ENCODE data around the gene DOLPP1.

DOLPP1 gene, protein sequence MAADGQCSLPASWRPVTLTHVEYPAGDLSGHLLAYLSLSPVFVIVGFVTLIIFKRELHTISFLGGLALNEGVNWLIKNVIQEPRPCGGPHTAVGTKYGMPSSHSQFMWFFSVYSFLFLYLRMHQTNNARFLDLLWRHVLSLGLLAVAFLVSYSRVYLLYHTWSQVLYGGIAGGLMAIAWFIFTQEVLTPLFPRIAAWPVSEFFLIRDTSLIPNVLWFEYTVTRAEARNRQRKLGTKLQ

DNA sequence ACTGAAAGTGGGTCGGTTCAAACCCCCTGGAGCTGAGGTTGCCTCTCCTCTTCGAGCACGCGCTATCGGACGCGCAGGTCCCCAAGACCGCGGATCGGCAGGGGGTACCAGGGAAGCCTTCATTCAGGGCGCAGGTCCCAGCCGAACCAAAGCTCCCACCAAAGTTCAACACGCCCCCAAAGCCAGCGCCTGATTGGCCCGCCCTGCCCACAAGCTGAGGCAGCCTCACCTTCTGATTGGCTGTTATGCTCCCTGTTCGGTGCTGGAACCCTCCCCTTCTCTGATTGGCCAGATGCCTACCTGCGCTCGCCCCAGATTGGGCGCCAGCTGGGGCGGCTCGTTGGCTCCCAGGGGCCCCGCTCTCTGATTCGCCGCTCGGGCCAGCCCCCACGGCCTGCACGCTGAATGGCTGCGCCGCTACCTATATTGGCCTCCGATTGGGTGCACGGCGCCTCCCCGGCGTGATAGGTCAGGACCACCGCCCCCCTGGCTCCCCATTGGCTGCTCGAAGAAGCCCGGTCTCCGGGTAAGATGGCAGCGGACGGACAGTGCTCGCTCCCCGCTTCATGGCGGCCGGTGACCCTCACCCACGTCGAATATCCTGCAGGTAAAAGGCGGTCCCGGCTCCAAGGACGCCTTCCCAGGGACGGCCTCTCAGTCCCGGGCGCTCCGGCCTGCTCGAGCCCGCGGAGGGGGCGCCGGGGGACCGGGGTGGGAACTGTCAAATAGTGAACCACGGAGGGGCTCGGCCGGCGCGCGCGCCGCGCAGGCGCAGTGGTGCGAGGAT is at the start of gene DOLPP1:
TSS of gene DOLPP1 (plus strand) at position 511 of the 787 bp plus-strand sequence. CDS start at position 532, 21 bp downstream.
- TF ChIP-seq GATA3 (IDR thresholded peaks at IDR 0.05; ENCODE audit: low read depth, low read length) (no peak), GATA2 (IDR thresholded peaks at IDR 0.05; ENCODE audit: low read depth, low read length) (no peak)

DNA sequence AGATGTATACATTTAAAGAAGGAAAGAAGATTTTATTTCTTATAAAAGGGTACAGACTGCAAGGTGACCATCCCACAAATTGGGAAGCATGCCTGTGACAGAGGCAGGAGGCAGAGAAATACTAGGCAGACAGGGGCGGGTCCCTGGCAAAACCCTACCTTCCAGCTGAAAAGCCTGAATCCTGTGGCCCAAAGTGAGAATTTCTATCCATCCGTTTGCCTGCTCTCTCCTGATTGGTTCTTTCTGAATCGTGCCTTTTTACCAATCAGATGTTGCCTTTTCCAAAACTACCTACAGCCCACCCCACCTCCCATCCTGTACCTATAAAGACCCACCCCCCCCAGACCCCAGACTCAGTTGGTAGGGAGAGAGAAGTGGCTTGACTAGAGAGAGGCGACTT is 49.4 kb upstream of the DOLPP1 start:
- TF ChIP-seq GATA2 (IDR thresholded peaks at IDR 0.05; ENCODE audit: low read depth, low read length) = no peak
- no peak for TF ChIP-seq GATA3 (IDR thresholded peaks at IDR 0.05; ENCODE audit: low read depth, low read length)

DNA sequence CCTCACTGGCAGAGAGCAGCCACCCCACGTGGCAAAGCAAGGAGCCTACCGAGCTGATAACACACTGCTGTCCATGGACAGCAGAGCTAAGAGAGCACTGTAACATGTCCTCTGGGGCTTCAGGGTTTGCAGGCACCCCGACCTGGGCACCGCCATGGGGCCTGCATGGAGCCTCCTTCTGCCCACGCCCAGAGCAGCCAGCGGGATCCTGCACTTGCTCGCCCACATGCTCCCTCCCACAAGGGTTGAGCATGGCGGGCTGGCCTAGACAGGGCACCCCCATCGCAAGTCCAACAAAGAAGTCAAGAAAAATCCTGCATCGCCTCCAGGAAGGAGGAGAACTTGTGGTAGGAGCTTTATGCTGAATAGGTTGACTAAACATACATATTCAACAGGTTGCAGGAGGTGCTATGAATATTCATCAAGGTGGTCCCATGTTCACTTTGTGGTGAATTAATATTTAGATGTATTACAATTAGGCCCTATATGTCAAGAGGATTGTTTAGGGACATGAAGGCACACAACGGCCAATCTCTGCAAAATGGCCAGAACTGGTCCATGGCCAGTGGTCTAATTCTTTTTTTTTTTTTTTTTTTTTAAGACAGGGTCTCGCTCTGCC is 48.3 kb upstream of the DOLPP1 start:
- no peak for TF ChIP-seq GATA2 (IDR thresholded peaks at IDR 0.05; ENCODE audit: low read depth, low read length)
- no peak for TF ChIP-seq GATA3 (IDR thresholded peaks at IDR 0.05; ENCODE audit: low read depth, low read length)

DNA sequence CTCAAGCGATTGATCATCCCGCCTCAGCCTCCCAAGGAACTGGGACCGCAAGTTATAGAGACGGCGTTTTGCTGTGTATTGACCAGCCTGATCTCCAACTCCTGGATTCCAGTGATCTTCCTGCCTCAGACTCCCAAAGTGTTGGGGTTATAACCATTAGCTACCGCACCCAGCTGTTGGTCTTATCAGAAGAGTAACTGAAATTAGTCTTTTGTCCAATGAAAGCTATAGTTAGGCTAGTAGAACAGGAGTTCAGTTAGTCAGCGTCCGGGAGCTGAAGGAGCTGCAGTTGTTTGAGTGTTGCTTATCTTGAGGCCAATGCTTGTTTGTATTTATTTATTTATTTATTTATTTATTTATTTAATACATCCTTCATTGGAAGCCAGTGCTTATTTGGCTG is 47.7 kb upstream of the DOLPP1 start:
- TF ChIP-seq GATA2 (IDR thresholded peaks at IDR 0.05; ENCODE audit: low read depth, low read length) = no peak
- no peak for TF ChIP-seq GATA3 (IDR thresholded peaks at IDR 0.05; ENCODE audit: low read depth, low read length)

DNA sequence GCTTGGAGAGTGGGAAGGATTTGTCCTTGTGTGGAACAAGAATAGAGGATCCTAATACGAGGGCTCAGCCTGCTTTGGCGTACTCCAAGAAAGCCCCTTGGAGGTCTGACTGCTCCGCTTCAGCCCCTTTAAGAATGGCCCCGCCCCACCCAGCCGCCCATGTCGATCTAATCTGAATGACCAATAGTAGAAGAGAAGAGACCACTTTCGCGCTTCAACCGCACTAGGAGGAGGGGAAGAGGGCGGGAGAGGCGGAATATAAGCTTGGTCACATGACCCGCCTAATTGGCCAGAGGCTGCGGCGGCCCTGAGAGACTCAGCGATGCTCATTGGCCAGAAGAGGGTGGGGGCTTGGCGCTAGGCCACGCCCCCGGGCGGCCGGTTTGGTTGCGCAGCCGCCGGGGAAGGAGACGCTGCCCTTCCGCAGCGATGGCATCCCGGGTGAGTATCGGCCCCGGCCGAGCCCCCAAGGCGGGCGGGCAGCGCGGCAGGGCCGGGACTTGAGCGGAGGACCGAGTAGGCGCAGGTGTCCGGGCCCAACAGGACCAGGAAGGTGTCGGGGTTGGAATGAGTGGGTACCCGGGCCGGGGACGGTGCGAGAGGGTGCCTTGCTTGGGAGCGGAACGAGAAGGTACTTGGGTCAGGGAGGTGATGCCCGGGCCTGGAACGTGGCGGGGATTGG is 44.5 kb upstream of the DOLPP1 start, which contains the start of gene MIGA2:
TSS of gene MIGA2 (plus strand) at position 386 of the 682 bp plus-strand sequence. CDS start 3,969 bp downstream, outside the sequence.
- TF ChIP-seq GATA3 (IDR thresholded peaks at IDR 0.05; ENCODE audit: low read depth, low read length) (no peak), GATA2 (IDR thresholded peaks at IDR 0.05; ENCODE audit: low read depth, low read length) (peak; percentile 52)

DNA sequence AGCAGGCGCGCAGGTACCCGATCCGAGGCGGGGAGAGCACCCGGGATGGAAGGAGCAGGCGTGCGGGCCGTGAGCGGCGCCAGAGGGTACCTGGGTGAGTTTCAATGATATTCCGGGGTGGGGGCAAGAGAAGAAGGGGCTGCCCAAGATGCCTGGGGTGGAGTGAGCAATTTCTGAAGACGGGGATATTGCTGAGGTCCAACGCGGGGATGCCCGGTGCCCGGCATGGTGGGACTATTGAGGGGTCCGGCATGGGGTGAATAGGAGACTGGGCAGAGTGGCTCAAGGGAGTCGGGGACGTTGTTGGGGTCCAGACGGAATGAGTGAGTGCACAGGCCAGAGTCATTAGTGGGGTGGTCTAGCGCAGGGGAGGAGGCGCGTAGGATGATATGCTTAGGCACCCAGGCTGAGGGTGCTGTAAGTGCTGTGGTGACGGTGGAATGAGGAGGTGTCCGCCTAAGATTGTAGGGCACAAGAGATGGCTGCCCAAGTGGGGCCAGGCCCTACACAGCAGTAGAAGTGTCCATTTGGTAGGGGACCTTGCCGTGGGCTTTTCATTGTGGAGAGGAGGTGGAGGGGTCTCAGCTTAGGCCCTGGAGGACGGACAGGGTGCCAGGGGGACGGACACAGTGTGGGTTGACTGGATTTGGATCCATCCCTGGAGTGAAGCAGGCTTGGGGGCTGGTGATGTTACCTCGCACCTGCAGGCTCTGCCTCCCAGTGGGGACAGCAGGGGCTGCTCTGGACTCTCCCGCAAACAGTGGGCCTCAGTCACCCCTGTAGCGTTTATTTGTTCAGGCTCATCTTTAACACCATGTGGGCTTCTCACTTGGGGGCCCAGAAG is 43.8 kb upstream of the DOLPP1 start:
- TF ChIP-seq GATA2 (IDR thresholded peaks at IDR 0.05; ENCODE audit: low read depth, low read length) = no peak
- no peak for TF ChIP-seq GATA3 (IDR thresholded peaks at IDR 0.05; ENCODE audit: low read depth, low read length)

DNA sequence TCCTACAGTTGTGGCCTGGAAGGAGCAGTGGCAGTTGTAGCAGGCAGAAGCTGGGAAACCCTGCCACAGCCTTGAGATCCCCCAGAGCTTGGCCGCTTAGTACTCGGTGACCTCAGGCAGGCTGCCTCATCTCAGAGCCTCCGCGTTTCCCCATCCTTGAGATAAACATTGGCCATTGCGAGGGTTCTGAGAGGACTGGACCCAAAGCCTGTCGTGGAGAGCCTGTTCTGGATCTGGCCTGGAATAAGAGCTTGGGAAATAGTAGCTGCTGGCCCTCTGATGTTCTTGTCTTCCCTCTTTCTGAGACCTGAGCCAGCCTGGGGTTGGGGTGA is 43.2 kb upstream of the DOLPP1 start:
- TF ChIP-seq GATA2 (IDR thresholded peaks at IDR 0.05; ENCODE audit: low read depth, low read length) (no peak), GATA3 (IDR thresholded peaks at IDR 0.05; ENCODE audit: low read depth, low read length) (no peak)

DNA sequence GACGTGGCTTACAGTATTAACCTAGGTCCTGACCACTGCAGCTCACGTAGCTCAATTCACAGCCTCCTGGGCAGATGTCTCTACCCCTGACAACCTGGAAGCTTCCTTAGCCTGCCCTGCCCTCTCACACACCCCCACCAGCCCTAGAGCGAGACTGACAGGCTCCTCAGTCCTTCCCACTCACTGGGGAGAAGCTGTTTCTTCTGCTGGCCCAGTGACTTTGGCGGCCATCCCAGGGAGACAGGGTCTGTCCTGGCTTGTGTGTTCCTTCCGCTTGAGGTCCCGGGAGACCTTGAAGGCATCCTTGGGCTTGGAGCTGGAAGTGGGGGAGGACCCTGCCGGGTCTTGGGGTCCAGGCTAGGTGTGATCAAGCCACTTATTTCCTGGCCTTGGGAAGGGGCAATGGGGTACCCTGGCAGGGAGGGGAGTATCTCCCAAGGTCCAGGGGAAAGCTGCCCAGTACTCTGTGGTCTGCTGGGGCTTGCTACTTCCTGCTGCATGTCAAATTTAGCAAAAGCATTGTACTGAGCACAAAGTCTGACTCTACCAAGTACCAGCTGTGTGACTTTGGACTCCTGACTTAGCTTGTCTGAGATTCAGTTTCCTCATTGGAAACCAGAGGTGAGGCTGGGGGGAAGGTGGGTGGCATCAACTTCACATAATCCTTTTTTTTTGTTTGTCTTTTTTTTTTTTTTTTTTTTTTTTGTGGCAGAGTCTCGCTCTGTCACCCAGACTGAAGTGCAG is 42.6 kb upstream of the DOLPP1 start:
- TF ChIP-seq GATA3 (IDR thresholded peaks at IDR 0.05; ENCODE audit: low read depth, low read length) (no peak), GATA2 (IDR thresholded peaks at IDR 0.05; ENCODE audit: low read depth, low read length) (no peak)

DNA sequence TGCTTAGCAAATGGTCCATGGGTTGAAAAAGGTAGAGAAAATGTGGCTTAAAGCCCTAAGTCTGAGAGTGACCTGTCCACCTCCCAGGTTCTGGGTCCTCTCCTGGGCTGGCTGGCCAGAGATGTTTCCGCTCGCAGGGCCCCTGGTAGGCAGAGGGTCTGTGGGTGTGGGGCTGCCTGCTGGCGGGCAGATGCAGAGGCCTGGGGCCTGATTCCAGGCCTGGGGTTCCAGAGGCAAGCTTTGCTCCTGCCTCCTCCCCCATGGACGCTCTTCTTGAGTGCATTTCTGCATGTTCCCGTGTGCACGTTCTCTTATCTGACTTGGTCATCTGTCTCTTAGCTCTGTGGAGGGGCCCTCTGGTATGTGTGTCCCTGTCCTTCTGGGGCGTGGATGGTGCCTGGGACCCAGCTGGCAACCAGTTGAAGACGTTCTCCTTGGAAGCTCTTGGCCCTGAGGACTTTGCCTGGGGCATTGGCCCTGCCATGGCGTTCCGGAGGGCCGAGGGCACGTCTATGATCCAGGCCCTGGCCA is 40.7 kb upstream of the DOLPP1 start:
- TF ChIP-seq GATA3 (IDR thresholded peaks at IDR 0.05; ENCODE audit: low read depth, low read length) = no peak
- no peak; the same call in 1 of the 2 replicates for TF ChIP-seq GATA2 (IDR thresholded peaks at IDR 0.05; ENCODE audit: low read depth, low read length)

DNA sequence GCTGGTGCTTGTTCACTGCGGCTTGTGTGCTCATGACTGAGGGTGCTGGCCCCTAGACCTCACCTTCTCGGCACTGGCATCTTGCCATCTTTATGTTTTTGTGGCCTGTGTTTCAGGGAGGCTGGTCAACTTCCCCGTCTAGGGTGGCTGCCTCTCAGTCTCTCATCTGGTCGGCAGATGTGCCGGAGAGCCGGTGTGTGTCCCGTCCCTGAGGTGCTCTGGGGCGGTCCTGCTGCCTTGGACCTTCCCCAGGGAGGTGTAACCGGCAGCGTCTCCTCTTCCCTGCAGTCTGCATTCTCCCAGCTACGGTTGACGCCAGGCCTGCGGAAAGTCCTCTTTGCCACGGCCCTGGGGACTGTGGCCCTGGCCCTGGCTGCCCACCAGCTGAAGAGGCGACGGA is 38.9 kb upstream of the DOLPP1 start:
- no peak for TF ChIP-seq GATA2 (IDR thresholded peaks at IDR 0.05; ENCODE audit: low read depth, low read length)
- TF ChIP-seq GATA3 (IDR thresholded peaks at IDR 0.05; ENCODE audit: low read depth, low read length) = no peak

DNA sequence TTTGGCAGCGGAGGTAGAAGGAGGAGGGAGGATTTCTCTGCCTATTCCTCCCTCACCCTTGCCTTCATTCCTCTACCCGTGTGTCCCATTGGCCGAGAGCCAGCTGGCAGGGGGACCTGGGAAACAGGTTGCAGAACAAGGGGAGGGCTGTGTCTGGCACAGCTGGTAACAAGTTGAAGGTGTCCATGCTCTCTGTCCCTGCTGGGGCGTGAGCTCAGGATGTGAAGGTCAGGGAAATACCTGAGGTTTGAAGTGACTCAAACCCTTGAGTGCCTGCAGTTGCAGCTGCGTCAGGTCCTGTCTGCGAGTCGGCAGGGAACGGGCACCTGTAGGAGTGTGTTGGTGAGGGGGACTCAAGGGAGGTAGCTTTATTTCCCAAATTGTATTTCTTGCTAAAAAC is 28.3 kb upstream of the DOLPP1 start:
- TF ChIP-seq GATA2 (IDR thresholded peaks at IDR 0.05; ENCODE audit: low read depth, low read length) (no peak), GATA3 (IDR thresholded peaks at IDR 0.05; ENCODE audit: low read depth, low read length) (no peak)

DNA sequence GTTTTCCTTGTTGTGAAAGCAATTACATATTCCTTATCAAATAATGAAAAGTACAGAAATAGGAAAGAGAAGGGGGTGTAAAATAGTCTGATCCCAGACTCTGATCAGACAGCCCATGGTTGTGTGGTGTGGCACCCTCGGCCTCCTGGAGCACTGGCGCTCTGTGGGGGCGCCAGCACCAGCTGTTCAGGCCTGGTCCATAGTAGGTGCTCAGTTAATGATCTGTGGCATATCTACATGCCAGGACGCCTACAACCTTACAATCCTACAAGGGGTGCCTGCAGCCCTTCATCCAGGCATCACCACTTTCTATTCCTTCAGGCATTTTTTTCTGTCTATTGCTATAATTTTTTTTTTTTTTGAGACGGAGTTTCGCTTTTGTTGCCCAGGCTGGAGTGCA is 27.9 kb upstream of the DOLPP1 start:
- no peak for TF ChIP-seq GATA2 (IDR thresholded peaks at IDR 0.05; ENCODE audit: low read depth, low read length)
- TF ChIP-seq GATA3 (IDR thresholded peaks at IDR 0.05; ENCODE audit: low read depth, low read length) = no peak
